Measurements from ENCODE around the gene PHF14. TPM values are rescaled to one million over a fixed set of nuclear protein-coding genes. Genes with fewer than 3 reads are reported as not detected.

Gene PHF14
- total and polyA plus RNA-seq, 8 donors = 10.8 to 23.5 (median 15.3) TPM

DNA sequence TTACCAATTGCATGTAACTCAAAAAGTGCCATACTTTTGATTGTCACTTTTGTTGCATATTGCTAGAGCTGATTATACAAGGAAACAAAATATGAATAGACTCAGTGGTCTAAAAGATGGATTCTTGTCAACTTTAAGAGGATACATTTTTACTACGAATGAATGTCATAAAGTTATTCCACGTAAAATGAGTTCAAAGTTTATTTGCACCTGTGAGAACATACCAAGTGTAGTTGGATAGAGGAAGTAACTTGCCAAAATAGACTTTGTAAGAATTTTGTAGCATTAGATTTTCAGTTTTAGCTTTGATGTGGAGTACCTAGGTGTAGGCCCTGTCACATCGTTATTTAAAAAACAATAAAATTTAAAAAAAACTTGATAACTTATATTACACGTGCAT lies 106.2 kb downstream of the PHF14 start:
- FAIRE-seq (no peak), DNase-seq (no peak), ATAC-seq (no peak)
- no peaks in the 10 kb centered on the region for H3K9me3 ChIP-seq
- intact Hi-C loops (cut with DNase I) = no loop called here
- no peak overlapping the region for H3K4me3 ChIP-seq
- H3K27me3 ChIP-seq = no peaks in the 10 kb centered on the region
- H3K4me1 ChIP-seq = no peaks in the 10 kb centered on the region
- no peak overlapping the region for H3K27ac ChIP-seq
- TF ChIP-seq, protein P1, sequence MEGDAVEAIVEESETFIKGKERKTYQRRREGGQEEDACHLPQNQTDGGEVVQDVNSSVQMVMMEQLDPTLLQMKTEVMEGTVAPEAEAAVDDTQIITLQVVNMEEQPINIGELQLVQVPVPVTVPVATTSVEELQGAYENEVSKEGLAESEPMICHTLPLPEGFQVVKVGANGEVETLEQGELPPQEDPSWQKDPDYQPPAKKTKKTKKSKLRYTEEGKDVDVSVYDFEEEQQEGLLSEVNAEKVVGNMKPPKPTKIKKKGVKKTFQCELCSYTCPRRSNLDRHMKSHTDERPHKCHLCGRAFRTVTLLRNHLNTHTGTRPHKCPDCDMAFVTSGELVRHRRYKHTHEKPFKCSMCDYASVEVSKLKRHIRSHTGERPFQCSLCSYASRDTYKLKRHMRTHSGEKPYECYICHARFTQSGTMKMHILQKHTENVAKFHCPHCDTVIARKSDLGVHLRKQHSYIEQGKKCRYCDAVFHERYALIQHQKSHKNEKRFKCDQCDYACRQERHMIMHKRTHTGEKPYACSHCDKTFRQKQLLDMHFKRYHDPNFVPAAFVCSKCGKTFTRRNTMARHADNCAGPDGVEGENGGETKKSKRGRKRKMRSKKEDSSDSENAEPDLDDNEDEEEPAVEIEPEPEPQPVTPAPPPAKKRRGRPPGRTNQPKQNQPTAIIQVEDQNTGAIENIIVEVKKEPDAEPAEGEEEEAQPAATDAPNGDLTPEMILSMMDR (IDR thresholded peaks at IDR 0.05) = no peak
- H3K36me3 ChIP-seq = no peaks in the 10 kb centered on the region
- 90 to 92% methylated on average over 4 of the region's 4 CpGs for WGBS, 2 donors

DNA sequence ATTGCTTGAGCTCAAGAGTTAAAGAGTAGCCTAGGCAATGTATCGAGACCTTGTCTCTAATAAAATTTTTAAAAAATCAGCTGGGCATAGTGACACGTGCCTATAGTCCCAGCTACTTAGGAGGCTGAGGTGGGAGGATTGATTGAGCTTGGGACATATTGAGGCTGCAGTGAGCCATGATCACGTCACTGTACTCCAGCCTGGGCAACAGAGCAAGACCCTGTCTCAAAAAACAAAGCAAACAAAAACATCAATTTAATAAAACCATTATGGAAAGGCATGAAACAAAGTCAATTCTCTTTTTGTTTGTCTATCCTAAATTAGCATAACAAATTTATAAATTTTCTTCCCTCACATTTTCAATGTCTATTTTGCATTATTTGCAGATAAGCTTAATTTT lies 108.4 kb downstream of the PHF14 start:
- Histone ChIP-seq H3K27me3 (no peaks in the 10 kb centered on the region), H3K9me3 (no peaks in the 10 kb centered on the region), H3K4me1 (no peaks in the 10 kb centered on the region), H3K36me3 (no peaks in the 10 kb centered on the region), H3K27ac (no peak overlapping the region), H3K4me3 (no peak overlapping the region)
- DNase-seq (no peak), FAIRE-seq (no peak), ATAC-seq (no peak)
- 94 to 95% methylated on average over 3 of the region's 3 CpGs for WGBS, 2 donors
- TF ChIP-seq, protein P1 (IDR thresholded peaks at IDR 0.05) = no peak
- intact Hi-C loops (cut with DNase I) = no loop called here

DNA sequence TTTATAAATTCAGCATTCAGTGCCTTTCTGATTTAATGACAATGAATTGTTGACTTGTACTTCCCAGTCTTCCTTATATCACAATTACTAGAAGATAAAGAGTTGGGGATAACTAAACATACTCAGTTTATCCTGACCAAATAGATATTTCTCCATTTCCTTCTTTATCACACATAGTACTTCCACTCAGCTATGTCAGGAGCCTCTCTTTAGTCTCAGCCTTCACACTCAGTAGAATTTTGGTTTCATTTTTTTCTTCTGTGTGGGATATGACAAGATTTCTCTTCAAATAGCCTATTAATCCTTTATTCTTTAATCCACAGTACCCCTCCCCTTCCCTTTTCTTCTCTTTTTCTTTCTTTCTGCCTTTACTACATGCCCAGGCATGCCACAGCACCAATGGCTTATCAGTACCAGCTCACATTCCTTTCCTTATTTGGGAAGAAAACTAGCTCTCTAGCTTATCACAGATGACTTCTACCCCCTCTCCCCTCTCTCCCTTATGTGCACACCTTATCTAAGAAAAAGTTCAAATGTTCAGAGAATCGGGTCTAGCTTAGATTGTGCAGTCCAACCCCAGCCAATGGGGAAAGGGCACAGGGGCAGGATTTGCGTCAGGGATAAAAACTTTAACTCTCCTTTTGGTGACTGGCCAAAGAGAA lies 109.0 kb downstream of the PHF14 start:
- no peaks in the 10 kb centered on the region for H3K27me3 ChIP-seq
- WGBS, 2 donors = 59% methylated on average over 2 of the region's 2 CpGs
- TF ChIP-seq, protein P1 (IDR thresholded peaks at IDR 0.05) = no peak
- FAIRE-seq (no peak), ATAC-seq (no peak), DNase-seq (no peak)
- no peaks in the 10 kb centered on the region for H3K9me3 ChIP-seq
- intact Hi-C loops (cut with DNase I) = no loop called here
- H3K27ac ChIP-seq = no peak overlapping the region
- no peaks in the 10 kb centered on the region for H3K4me1 ChIP-seq
- no peaks in the 10 kb centered on the region for H3K36me3 ChIP-seq
- H3K4me3 ChIP-seq = no peak overlapping the region

DNA sequence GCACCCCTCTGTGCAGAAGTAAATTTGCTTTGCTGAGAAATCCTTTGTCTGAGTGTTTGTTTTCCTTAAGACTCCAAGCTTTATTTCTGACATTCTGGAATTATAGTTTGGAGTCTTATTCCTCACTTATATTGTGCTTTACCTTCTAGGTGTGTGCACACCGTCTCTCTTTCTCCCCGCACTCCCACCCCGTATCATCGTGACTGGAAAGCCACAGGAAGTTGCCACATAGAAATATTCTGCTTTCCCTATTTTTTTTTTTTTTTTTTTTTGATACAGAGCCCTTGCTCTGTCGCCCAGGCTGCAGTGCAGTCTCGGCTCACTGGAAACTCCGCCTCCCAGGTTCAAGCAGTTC lies 109.5 kb downstream of the PHF14 start:
- Histone ChIP-seq H3K9me3 (no peaks in the 10 kb centered on the region), H3K27me3 (no peaks in the 10 kb centered on the region), H3K4me3 (no peak overlapping the region), H3K27ac (no peak overlapping the region), H3K4me1 (no peaks in the 10 kb centered on the region), H3K36me3 (no peaks in the 10 kb centered on the region)
- no peak for DNase-seq
- no peak for FAIRE-seq
- 89 to 99% methylated on average over 7 of the region's 7 CpGs for WGBS, 2 donors
- TF ChIP-seq, protein P1 (IDR thresholded peaks at IDR 0.05) = no peak
- ATAC-seq = no peak
- intact Hi-C loops (cut with DNase I) = no loop called here

DNA sequence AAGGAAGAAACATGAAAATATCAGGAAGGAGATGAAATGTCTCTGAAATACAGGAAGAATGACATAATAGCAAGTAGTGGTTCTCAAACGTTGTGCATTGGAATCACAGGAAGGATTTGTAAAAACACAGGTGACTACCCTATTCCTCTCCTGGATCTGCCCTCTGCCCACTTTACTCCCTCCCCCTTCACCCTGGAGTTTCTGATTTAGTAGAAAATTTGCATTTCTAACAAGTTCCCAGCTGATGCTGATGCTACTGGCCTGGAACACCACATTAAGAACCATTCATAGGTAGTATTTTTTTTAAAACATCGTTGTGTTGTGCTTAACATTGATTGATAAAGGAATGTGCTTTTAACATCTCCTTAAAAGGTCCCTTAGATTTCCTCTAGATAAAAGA lies 130.9 kb downstream of the PHF14 start:
- no peaks in the 10 kb centered on the region for H3K9me3 ChIP-seq
- no peaks in the 10 kb centered on the region for H3K27me3 ChIP-seq
- H3K27ac ChIP-seq = no peak overlapping the region
- no peaks in the 10 kb centered on the region for H3K4me1 ChIP-seq
- ATAC-seq (no peak), DNase-seq (no peak), FAIRE-seq (no peak)
- intact Hi-C loops (cut with DNase I) = no loop called here
- H3K36me3 ChIP-seq = no peaks in the 10 kb centered on the region
- TF ChIP-seq, protein P1 (IDR thresholded peaks at IDR 0.05) = no peak
- 75 to 80% methylated on average over 2 of the region's 2 CpGs for WGBS, 2 donors
- no peak overlapping the region for H3K4me3 ChIP-seq

All from pancreas (tissue), 10 donors.